Hepatocyte (in vitro differentiated cells): ENCODE results near the gene OTX1. TPM values are rescaled to one million over a fixed set of nuclear protein-coding genes. Genes with fewer than 3 reads are reported as not detected.

Experiments
- DNase-seq: peaks from one replicate; pipeline ENCODE4 v3.0.0-alpha.2; 2016; ENCODE audit warnings: low spot score
- H2AFZ ChIP-seq: fragments of 200-600 bp; sonication (generic); 2 replicates; pipeline ENCODE4 v1.6.0; 2016; ENCODE audit warnings: antibody characterized with exemption, mild to moderate bottlenecking
- H3K27ac ChIP-seq: fragments of 200-600 bp; sonication (generic); 2 replicates; pipeline ENCODE4 v1.5.1; 2016; ENCODE audit warnings: mild to moderate bottlenecking
- H3K27me3 ChIP-seq: fragments of 200-600 bp; sonication (generic); 2 replicates; pipeline ENCODE4 v1.6.1; 2016
- H3K36me3 ChIP-seq: fragments of 200-600 bp; sonication (generic); replicated peaks from 2 replicates; pipeline ENCODE4 v1.5.1; 2016; ENCODE audit warnings: low read depth; ENCODE audit not compliant: insufficient read depth
- H3K4me1 ChIP-seq: fragments of 200-600 bp; sonication (generic); 2 replicates; pipeline ENCODE4 v1.5.1; 2016; ENCODE audit warnings: mild to moderate bottlenecking, moderate library complexity; ENCODE audit not compliant: insufficient read depth
- H3K4me2 ChIP-seq: fragments of 200-600 bp; sonication (generic); 2 replicates; pipeline ENCODE4 v1.6.0; 2016
- H3K4me3 ChIP-seq: fragments of 200-600 bp; sonication (generic); 2 replicates; pipeline ENCODE4 v1.5.1; 2016; ENCODE audit warnings: mild to moderate bottlenecking
- H3K79me2 ChIP-seq: fragments of 200-600 bp; sonication (generic); 2 replicates; pipeline ENCODE4 v1.6.0; 2017; ENCODE audit warnings: mild to moderate bottlenecking
- H3K9me2 ChIP-seq: fragments of 200-600 bp; sonication (generic); replicated peaks from 2 replicates; pipeline ENCODE4 v1.6.0; 2017; ENCODE audit warnings: mild to moderate bottlenecking; ENCODE audit not compliant: insufficient read depth
- H3K9me3 ChIP-seq: fragments of 200-600 bp; sonication (generic); 2 replicates; pipeline ENCODE4 v1.5.1; 2016; ENCODE audit warnings: low read depth, mild to moderate bottlenecking
- H4K20me1 ChIP-seq: fragments of 200-600 bp; sonication (generic); 2 replicates; pipeline ENCODE4 v1.6.0; 2016; ENCODE audit warnings: mild to moderate bottlenecking; ENCODE audit not compliant: insufficient read depth, poor library complexity, severe bottlenecking
- EZH2 ChIP-seq: fragments of 200-600 bp; sonication (generic); IDR thresholded peaks from 2 replicates; pipeline ENCODE4 v1.6.1; 2016; ENCODE audit warnings: antibody characterized with exemption, mild to moderate bottlenecking, borderline replicate concordance
- EZH2phosphoT487 ChIP-seq: fragments of 200-600 bp; sonication (generic); IDR thresholded peaks from one replicate; pipeline ENCODE4 v1.6.1; 2018; ENCODE audit warnings: antibody characterized with exemption, mild to moderate bottlenecking, low read depth, moderate library complexity; ENCODE audit not compliant: unreplicated experiment, severe bottlenecking
- WGBS: methylation state at CpG from one replicate; pipeline ENCODE4 v1.1.6; 2016; ENCODE audit warnings: low lambda C conversion rate; ENCODE audit errors: missing lambda C conversion rate; 5-methylcytosine and 5-hydroxymethylcytosine counted together
- polyA plus RNA-seq: library from polyadenylated mRNA; unstranded; fragments of >200 nt; fragmentation: Nextera tagmentation; extraction: Ambion mirVana; gene quantifications from 2 replicates; pipeline ENCODE4 v1.2.1, GENCODE V29; 2016
- total RNA-seq: library from RNA; depleted of rRNA; stranded (reverse); fragments of >200 nt; gene quantifications from 2 replicates; pipeline ENCODE4 v1.2.3, GENCODE V29; 2014
- TF ChIP-seq, protein P1 (sequence below): fragments of 200-600 bp; sonication (generic); IDR thresholded peaks from 2 replicates; pipeline ENCODE4 v1.5.1; 2016; ENCODE audit warnings: antibody characterized with exemption, mild to moderate bottlenecking; ENCODE audit not compliant: poor library complexity

OTX1 gene
- total and polyA plus RNA-seq, 2 experiments from 2014 or later: 0.07 to 0.52 TPM

DNA sequence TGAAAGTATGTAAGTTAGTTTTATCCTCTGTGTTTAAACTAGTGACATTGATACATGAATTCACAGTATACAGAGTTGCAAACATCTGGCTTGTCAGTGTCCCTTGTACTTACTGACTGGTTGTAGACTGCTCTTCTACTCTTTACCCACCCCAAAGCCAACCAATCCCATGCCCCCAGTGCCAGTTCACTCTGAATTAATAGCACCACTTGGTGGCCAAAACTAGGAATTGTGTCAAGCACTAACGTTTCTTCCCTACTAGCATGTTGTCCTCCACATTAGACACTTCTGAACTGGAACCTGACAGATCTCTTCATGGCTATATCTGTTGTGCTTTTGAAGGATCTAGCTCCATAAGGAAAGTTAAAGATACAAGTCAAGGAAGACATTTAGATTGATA, 27.2 kb upstream of the OTX1 start:
- DNase-seq: peak; percentile 11
- H3K79me2 ChIP-seq: no peaks in the 10 kb centered on the region
- no peaks in the 10 kb centered on the region for H3K9me2 ChIP-seq
- H3K4me2 ChIP-seq: no peak overlapping the region
- 26% methylated on average over 1 of the region's 1 CpG for WGBS
- TF ChIP-seq, protein P1, sequence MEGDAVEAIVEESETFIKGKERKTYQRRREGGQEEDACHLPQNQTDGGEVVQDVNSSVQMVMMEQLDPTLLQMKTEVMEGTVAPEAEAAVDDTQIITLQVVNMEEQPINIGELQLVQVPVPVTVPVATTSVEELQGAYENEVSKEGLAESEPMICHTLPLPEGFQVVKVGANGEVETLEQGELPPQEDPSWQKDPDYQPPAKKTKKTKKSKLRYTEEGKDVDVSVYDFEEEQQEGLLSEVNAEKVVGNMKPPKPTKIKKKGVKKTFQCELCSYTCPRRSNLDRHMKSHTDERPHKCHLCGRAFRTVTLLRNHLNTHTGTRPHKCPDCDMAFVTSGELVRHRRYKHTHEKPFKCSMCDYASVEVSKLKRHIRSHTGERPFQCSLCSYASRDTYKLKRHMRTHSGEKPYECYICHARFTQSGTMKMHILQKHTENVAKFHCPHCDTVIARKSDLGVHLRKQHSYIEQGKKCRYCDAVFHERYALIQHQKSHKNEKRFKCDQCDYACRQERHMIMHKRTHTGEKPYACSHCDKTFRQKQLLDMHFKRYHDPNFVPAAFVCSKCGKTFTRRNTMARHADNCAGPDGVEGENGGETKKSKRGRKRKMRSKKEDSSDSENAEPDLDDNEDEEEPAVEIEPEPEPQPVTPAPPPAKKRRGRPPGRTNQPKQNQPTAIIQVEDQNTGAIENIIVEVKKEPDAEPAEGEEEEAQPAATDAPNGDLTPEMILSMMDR: peak; percentile 26
- TF ChIP-seq EZH2phosphoT487: no peak
- no peaks in the 10 kb centered on the region for H4K20me1 ChIP-seq
- H3K4me3 ChIP-seq: no peak overlapping the region
- no peaks in the 10 kb centered on the region for H3K27me3 ChIP-seq
- H2AFZ ChIP-seq: no peak overlapping the region
- no peaks in the 10 kb centered on the region for H3K36me3 ChIP-seq
- H3K4me1 ChIP-seq: no peaks in the 10 kb centered on the region
- H3K9me3 ChIP-seq: no peaks in the 10 kb centered on the region
- no peak overlapping the region for H3K27ac ChIP-seq

DNA sequence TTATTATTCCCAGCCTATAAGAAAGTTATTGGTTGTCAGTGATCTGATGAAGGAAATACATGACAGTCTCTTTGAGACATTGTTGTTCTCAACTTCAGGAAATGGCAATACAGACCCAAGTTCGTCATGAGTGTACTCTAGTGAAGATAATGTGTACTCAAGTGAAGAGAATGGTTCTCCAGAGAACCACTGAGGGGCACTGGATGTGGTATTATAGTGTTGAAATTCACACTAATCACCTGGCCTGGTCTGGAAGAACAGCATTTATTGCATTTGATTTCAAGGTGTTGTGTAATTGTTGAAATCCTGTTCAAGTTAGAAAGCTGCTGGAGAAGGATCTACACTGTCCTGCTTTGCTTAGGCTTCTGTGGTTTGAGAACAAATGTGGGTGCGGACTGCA, 23.4 kb upstream of the OTX1 start:
- TF ChIP-seq EZH2: no peak
- TF ChIP-seq, protein P1: no peak
- no peak for TF ChIP-seq EZH2phosphoT487
- no peaks in the 10 kb centered on the region for H3K4me1 ChIP-seq
- H3K4me3 ChIP-seq: no peak overlapping the region
- WGBS: 95% methylated on average over 2 of the region's 2 CpGs
- no peaks in the 10 kb centered on the region for H4K20me1 ChIP-seq
- no peaks in the 10 kb centered on the region for H3K79me2 ChIP-seq
- H3K27ac ChIP-seq: no peak overlapping the region
- H3K4me2 ChIP-seq: no peak overlapping the region
- no peaks in the 10 kb centered on the region for H3K27me3 ChIP-seq
- H3K9me3 ChIP-seq: no peaks in the 10 kb centered on the region
- DNase-seq: no peak
- no peaks in the 10 kb centered on the region for H3K36me3 ChIP-seq
- H2AFZ ChIP-seq: no peak overlapping the region
- H3K9me2 ChIP-seq: no peaks in the 10 kb centered on the region

DNA sequence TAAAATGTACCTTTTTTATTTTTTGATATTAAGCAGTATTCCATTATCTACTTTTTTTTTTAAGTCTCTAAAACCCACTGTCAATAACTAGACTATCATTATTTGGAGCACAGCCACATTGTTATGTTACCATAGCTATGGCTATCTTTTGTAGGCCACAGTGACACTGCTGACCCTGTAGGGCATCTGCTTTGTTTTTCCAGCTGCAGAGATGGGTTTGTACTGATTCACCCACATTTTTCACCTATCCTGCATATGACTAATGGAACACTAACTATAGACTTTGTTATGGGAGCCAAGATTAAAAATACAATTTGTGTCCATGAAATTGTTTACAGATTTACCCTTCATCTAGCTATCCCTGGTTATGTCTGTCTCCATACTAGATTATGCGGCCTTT, 21.6 kb upstream of the OTX1 start:
- Histone ChIP-seq H3K9me2 (no peaks in the 10 kb centered on the region), H3K36me3 (no peaks in the 10 kb centered on the region), H3K79me2 (no peaks in the 10 kb centered on the region), H2AFZ (no peak overlapping the region), H3K9me3 (no peaks in the 10 kb centered on the region), H3K27me3 (no peaks in the 10 kb centered on the region), H4K20me1 (no peaks in the 10 kb centered on the region), H3K4me3 (no peak overlapping the region), H3K27ac (no peak overlapping the region), H3K4me1 (no peaks in the 10 kb centered on the region), H3K4me2 (no peak overlapping the region)
- TF ChIP-seq EZH2phosphoT487 (no peak), EZH2 (no peak)
- TF ChIP-seq, protein P1: no peak
- WGBS: 100% methylated on average over 1 of the region's 1 CpG
- DNase-seq: no peak

DNA sequence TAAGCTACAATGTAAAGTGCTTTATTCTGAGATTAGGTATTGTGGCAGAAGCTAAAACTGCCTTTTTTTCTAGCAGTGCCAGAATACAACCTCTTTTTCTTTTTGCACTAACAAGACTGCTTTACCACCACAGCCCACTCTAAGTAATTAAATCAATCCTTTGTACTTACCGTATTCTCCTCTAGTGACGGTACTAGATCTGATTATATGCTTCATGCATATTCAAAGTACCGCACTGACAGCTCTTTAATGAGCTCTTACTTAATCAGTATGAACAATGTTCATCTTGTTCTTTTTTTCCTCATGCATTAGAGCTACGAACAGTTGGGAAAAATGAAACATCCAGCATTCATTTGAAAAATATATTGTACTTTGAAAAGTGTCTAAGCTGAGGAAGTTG, 16.1 kb upstream of the OTX1 start:
- H3K27me3 ChIP-seq: no peaks in the 10 kb centered on the region
- H3K4me2 ChIP-seq: no peak overlapping the region
- H3K9me2 ChIP-seq: no peaks in the 10 kb centered on the region
- H2AFZ ChIP-seq: no peak overlapping the region
- H3K4me3 ChIP-seq: no peak overlapping the region
- no peaks in the 10 kb centered on the region for H3K36me3 ChIP-seq
- no peak for TF ChIP-seq EZH2phosphoT487
- TF ChIP-seq, protein P1: no peak
- 98% methylated on average over 4 of the region's 4 CpGs for WGBS
- DNase-seq: no peak
- H3K4me1 ChIP-seq: no peaks in the 10 kb centered on the region
- H3K79me2 ChIP-seq: no peaks in the 10 kb centered on the region
- no peak overlapping the region for H3K27ac ChIP-seq
- H3K9me3 ChIP-seq: no peaks in the 10 kb centered on the region
- no peaks in the 10 kb centered on the region for H4K20me1 ChIP-seq
